Neuronal stem cell (in vitro differentiated cells): Measurements from ENCODE around the gene CROCC2.
A peak's percentile ranks its signal among the peaks of the same experiment; 100 is the strongest.

ENCODE experiments used
- DNase-seq: peaks from one replicate; pipeline ENCODE4 v3.0.0-alpha.2; 2013; ENCODE audit warnings: low spot score
- H2AFZ ChIP-seq: one replicate; pipeline ENCODE4 v1.6.1; 2013; ENCODE audit warnings: mild to moderate bottlenecking, low read length, inconsistent platforms
- H2AK5ac ChIP-seq: 2 replicates; pipeline ENCODE4 v1.6.1; 2013; ENCODE audit warnings: low read depth, mild to moderate bottlenecking, inconsistent platforms, low read length, moderate library complexity, mixed read lengths
- H2BK120ac ChIP-seq: 2 replicates; pipeline ENCODE4 v1.6.1; 2013; ENCODE audit warnings: low read depth, mild to moderate bottlenecking, inconsistent platforms, low read length, moderate library complexity, mixed read lengths
- H2BK12ac ChIP-seq: one replicate; pipeline ENCODE4 v1.6.1; 2013; ENCODE audit warnings: low read length, inconsistent platforms
- H2BK15ac ChIP-seq: 2 replicates; pipeline ENCODE4 v1.6.1; 2013; ENCODE audit warnings: mild to moderate bottlenecking, low read length, inconsistent platforms, mixed read lengths
- H2BK5ac ChIP-seq: one replicate; pipeline ENCODE4 v1.6.1; 2013; ENCODE audit warnings: inconsistent platforms, mild to moderate bottlenecking, low read length, moderate library complexity
- H3K14ac ChIP-seq: one replicate; pipeline ENCODE4 v1.6.1; 2013; ENCODE audit warnings: low read length, inconsistent platforms
- H3K18ac ChIP-seq: 2 replicates; pipeline ENCODE4 v1.6.1; 2013; ENCODE audit warnings: low read length, inconsistent platforms
- H3K23ac ChIP-seq: 2 replicates; pipeline ENCODE4 v1.6.1; 2013; ENCODE audit warnings: low read depth, mild to moderate bottlenecking, mixed read lengths, low read length, inconsistent platforms; ENCODE audit not compliant: poor library complexity
- H3K27ac ChIP-seq: replicated peaks from 3 replicates; pipeline ENCODE4 v1.5.1; 2013; ENCODE audit warnings: low read length, inconsistent platforms
- H3K27me3 ChIP-seq, 3 experiments: 2 replicates each; pipeline ENCODE4 v1.6.1; 2013; ENCODE audit warnings: low read length in 3 of 3, mild to moderate bottlenecking in 2 of 3, inconsistent platforms in 1 of 3, low read depth in 1 of 3, mixed read lengths in 1 of 3, moderate library complexity in 1 of 3; ENCODE audit not compliant: control insufficient read depth in 3 of 3, insufficient read depth in 3 of 3
- H3K36me3 ChIP-seq, 2 donors: replicated peaks in 1 of 2; 2 replicates each; pipeline ENCODE4 v1.6.1; 2013; ENCODE audit warnings: low read length in 2 of 2; ENCODE audit not compliant: control insufficient read depth in 2 of 2, insufficient read depth in 2 of 2
- H3K4ac ChIP-seq: 2 replicates; pipeline ENCODE4 v1.6.1; 2013; ENCODE audit warnings: inconsistent platforms, mild to moderate bottlenecking, low read length, moderate library complexity
- H3K4me1 ChIP-seq, 2 donors: 1 replicate in 1 of 2; 2 replicates in 1 of 2; pipeline ENCODE4 v1.6.1; 2013; ENCODE audit warnings: low read length in 2 of 2, low read depth in 1 of 2; ENCODE audit not compliant: control insufficient read depth in 2 of 2, insufficient read depth in 1 of 2
- H3K4me2 ChIP-seq: one replicate; pipeline ENCODE4 v1.6.1; 2013; ENCODE audit warnings: mild to moderate bottlenecking, low read length, inconsistent platforms; ENCODE audit not compliant: insufficient read depth, poor library complexity, severe bottlenecking
- H3K4me3 ChIP-seq, 2 donors: 2 replicates each; pipeline ENCODE4 v1.5.1; 2013; ENCODE audit warnings: low read length in 2 of 2, mild to moderate bottlenecking in 2 of 2, inconsistent platforms in 1 of 2, moderate library complexity in 1 of 2
- H3K79me1 ChIP-seq: one replicate; pipeline ENCODE4 v1.6.1; 2013; ENCODE audit warnings: low read depth, mild to moderate bottlenecking, inconsistent platforms, low read length, moderate library complexity
- H3K9ac ChIP-seq: one replicate; pipeline ENCODE4 v1.6.1; 2013; ENCODE audit warnings: mild to moderate bottlenecking, low read depth, low read length, inconsistent platforms; ENCODE audit not compliant: poor library complexity
- H3K9me3 ChIP-seq, 2 donors: replicated peaks in 1 of 2; 2 replicates each; pipeline versions ENCODE3 to v1.6.1; 2013; ENCODE audit warnings: low read length in 2 of 2, mild to moderate bottlenecking in 2 of 2, inconsistent platforms in 1 of 2, low read depth in 1 of 2, mixed read lengths in 1 of 2, moderate library complexity in 1 of 2; ENCODE audit not compliant: control insufficient read depth in 2 of 2, insufficient read depth in 1 of 2
- H4K8ac ChIP-seq: one replicate; pipeline ENCODE4 v1.6.1; 2013; ENCODE audit warnings: low read depth, mild to moderate bottlenecking, inconsistent platforms, low read length, moderate library complexity
- H4K91ac ChIP-seq: one replicate; pipeline ENCODE4 v1.6.1; 2013; ENCODE audit warnings: low read length, low read depth, mild to moderate bottlenecking, inconsistent platforms; ENCODE audit not compliant: poor library complexity
- WGBS, 2 donors: extraction: QIAGEN DNeasy Blood & Tissue Kit; methylation state at CpG; one replicate each; pipeline ENCODE4 v1.1.7; 2013; ENCODE audit warnings: missing lambda C conversion rate in 2 of 2, mixed read lengths in 1 of 2; ENCODE audit not compliant: insufficient read length in 2 of 2, insufficient replicate concordance in 1 of 2; ENCODE audit errors: extremely low coverage in 2 of 2; 5-methylcytosine and 5-hydroxymethylcytosine counted together

CROCC2 gene

DNA sequence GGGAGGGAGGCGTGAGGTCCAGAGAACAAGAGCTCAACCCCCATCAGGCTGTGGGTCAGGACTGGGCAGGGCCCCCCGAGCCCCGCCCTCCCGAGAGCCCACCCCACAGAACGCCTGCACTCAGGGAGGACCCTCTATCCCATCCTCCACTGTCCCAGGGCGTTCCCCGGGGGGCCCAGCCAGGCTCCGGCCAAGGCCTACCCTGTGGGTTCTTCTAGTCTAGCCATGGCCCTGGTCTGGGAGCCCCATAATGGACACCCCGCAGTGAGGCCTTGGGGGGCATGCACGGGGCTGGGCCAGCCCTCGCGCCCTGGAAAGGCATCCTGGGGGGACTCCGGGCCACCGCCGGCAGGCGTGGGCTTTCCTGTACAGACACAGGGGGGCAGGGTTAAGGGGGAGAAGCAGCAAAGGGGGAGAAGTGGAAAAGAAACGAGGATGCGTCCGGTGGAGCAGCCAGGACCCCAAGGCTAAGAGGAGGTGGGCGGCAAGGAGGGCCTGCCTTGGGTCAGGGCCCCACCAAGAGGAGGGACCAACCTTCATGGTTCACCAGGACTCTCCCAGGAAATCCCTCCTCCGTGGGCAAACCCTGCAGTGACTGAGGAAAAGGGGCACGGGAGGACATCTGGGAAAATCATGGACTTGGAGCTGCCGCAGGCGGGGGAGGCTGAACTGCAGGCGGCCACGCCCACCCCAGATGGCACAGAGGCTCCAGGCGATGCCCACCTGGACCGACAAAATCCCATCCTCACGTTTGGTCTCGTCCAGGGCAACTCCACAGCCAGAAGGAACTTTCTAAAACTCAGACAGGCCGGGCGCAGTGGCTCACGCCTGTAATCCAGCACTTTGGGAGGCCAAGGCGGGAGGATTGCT lies 2.7 kb upstream of the CROCC2 start:
- Histone ChIP-seq H3K4me2 (no peak overlapping the region), H3K79me1 (no peaks in the 10 kb centered on the region), H3K4me1 (peaks cover 4 to 6% of the 10 kb centered on the region in 2 donors), H2BK15ac (no peak overlapping the region), H3K14ac (no peak overlapping the region), H4K91ac (no peak overlapping the region), H3K4me3 (no peak overlapping the region), H2BK5ac (no peak overlapping the region), H3K36me3 (no peaks in the 10 kb centered on the region), H3K4ac (no peak overlapping the region), H3K27ac (no peak overlapping the region), H3K18ac (peak overlapping the region; percentile 71), H3K9me3 (no peaks in the 10 kb centered on the region), H3K27me3 (peaks cover 0 to 29% (median 3%) of the 10 kb centered on the region in 3 experiments), H4K8ac (no peak overlapping the region), H3K9ac (no peak overlapping the region), H2BK120ac (no peak overlapping the region), H2BK12ac (no peak overlapping the region), H2AFZ (no peak overlapping the region), H2AK5ac (peak overlapping the region; percentile 37), H3K23ac (no peak overlapping the region)
- no CpG with 5 or more reads among the region's 34 CpGs for WGBS, 2 donors
- no peak for DNase-seq

DNA sequence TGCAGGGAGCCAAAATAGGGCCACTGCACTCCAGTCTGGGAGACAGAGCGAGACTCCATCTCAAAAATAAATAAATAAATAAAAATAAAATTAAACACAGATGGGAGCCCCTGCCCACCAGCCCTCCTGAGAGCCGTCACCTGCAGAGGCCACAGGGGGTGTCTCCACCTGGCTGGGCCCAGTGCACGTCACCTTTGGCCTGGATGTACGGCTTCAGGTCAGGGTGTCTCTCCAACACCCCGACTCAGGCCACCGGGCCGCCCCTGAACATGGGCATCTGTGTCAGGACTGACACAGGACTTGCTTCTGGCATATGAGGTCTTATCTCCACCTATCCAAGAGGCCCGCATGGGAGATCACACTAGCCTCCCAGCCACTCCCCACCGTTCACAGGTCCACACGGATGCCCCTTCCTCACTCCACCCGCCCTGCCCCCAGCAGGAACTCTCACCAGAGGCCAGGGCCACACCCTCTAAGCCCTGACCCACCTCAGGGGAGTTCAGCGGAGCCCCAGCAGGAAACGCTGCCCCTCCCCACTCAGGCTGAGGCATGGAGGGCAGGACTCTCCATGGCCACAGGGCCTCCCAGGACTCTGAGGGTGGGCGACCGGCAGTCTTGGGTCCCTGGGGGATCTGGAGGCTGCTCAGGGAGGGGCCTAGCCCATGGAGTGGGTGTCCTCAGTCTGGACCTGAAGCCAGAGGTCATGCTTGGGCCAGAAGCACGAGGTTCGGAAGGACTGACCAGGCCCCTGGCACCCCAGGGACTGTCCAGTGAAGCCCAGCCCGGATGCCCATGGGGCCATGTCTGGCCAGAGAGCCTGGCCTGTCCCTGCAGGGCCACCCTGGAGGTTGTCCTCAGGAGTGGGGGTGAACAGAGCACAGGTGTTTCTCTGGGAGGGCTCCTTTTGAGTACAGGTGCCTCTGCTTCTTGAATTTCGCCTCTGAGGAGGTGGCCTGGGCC lies 1.6 kb upstream of the CROCC2 start:
- no peak overlapping the region for H3K9ac ChIP-seq
- peaks cover 0 to 32% (median 0%) of the 10 kb centered on the region in 3 experiments for H3K27me3 ChIP-seq
- H2AK5ac ChIP-seq = no peak overlapping the region
- H3K4me3 ChIP-seq = no peak overlapping the region
- H2BK5ac ChIP-seq = peak overlapping the region; percentile 39
- no peak overlapping the region for H2BK120ac ChIP-seq
- no peak overlapping the region for H3K27ac ChIP-seq
- H3K23ac ChIP-seq = no peak overlapping the region
- no peak overlapping the region for H2AFZ ChIP-seq
- WGBS, 2 donors = no CpG with 5 or more reads among the region's 19 CpGs
- no peaks in the 10 kb centered on the region for H3K36me3 ChIP-seq
- no peaks in the 10 kb centered on the region for H3K79me1 ChIP-seq
- H2BK12ac ChIP-seq = no peak overlapping the region
- no peak overlapping the region for H4K91ac ChIP-seq
- H3K4me2 ChIP-seq = no peak overlapping the region
- peaks cover 4 to 6% of the 10 kb centered on the region in 2 donors for H3K4me1 ChIP-seq
- no peak overlapping the region for H2BK15ac ChIP-seq
- H3K9me3 ChIP-seq = no peaks in the 10 kb centered on the region
- H3K18ac ChIP-seq = peak overlapping the region; percentile 55
- DNase-seq = no peak
- H3K14ac ChIP-seq = no peak overlapping the region
- no peak overlapping the region for H4K8ac ChIP-seq
- H3K4ac ChIP-seq = no peak overlapping the region

DNA sequence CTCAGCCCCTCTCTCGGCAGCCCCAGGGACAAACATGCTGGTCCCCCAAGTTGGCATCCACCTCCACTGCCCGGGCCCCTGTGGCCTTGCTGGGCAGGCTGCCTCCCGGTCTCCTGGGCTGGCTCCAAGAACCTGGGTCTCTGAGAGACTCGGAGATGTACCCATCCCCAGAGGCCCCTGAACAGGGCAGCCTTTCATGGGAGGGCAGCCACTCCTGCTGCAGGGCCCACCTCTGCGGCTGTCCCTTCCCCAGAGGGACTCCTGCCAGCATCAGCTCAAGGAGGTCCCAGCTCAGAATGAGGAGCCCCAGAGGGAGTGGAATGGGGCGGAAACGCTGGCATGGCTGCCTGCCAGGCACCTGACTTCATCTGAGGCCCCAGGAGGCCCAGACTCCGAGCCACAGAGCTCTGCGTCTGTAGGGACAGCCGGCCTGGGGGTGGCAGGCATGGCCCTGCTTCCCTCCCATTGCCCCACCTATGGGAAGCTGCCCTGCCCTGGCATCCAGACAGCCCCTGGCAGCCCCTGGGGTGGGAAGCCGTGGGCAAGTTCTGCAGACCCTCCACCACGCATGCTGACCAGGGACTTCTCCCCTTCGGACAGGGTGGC lies 857 bp upstream of the CROCC2 start:
- no CpG with 5 or more reads among the region's 13 CpGs for WGBS, 2 donors
- no peak for DNase-seq

More for the DNA sequence above, 857 bp upstream of the CROCC2 start:
- H3K9me3 ChIP-seq = no peaks in the 10 kb centered on the region
- no peak overlapping the region for H4K91ac ChIP-seq
- H3K27me3 ChIP-seq = peaks cover 0 to 39% (median 0%) of the 10 kb centered on the region in 3 experiments
- H3K18ac ChIP-seq = peak overlapping the region; percentile 94
- no peaks in the 10 kb centered on the region for H3K79me1 ChIP-seq
- peak overlapping the region; percentile 91 for H2AK5ac ChIP-seq
- peak overlapping the region; percentile 87 for H2BK5ac ChIP-seq
- H4K8ac ChIP-seq = no peak overlapping the region
- no peak overlapping the region for H2BK120ac ChIP-seq
- no peak overlapping the region for H2BK15ac ChIP-seq
- no peaks in the 10 kb centered on the region for H3K36me3 ChIP-seq
- no peak overlapping the region for H3K4me2 ChIP-seq
- H3K4me1 ChIP-seq = peaks cover 4 to 6% of the 10 kb centered on the region in 2 donors
- no peak overlapping the region for H2AFZ ChIP-seq
- H2BK12ac ChIP-seq = no peak overlapping the region
- no peak overlapping the region for H3K9ac ChIP-seq
- no peak overlapping the region for H3K4me3 ChIP-seq
- no peak overlapping the region for H3K4ac ChIP-seq
- H3K27ac ChIP-seq = no peak overlapping the region
- no peak overlapping the region for H3K14ac ChIP-seq
- H3K23ac ChIP-seq = no peak overlapping the region
